Smooth muscle cell (in vitro differentiated cells): ENCODE data around the gene ACBD3. TPM values are rescaled to one million over a fixed set of nuclear protein-coding genes. Genes with fewer than 3 reads are reported as not detected.

Experiments
- DNase-seq: peaks from one replicate; lab custom pipeline; 2025; ENCODE audit not compliant: unreplicated experiment; lab: John Stamatoyannopoulos, UW
- H2AFZ ChIP-seq: fragments of 200-600 bp; sonication (generic); 2 replicates; pipeline ENCODE4 v1.6.0; 2016; ENCODE audit warnings: antibody characterized with exemption, low read depth, mild to moderate bottlenecking
- H3F3A ChIP-seq: fragments of 200-600 bp; sonication (generic); 2 replicates; pipeline ENCODE4 v1.6.0; 2017; ENCODE audit warnings: antibody characterized with exemption, low read depth
- H3K27ac ChIP-seq: fragments of 200-600 bp; sonication (generic); 2 replicates; pipeline ENCODE4 v1.5.1; 2016; ENCODE audit warnings: low read depth, mild to moderate bottlenecking
- H3K27me3 ChIP-seq: fragments of 200-600 bp; sonication (generic); 2 replicates; pipeline ENCODE4 v1.6.1; 2016; ENCODE audit warnings: low read depth, mild to moderate bottlenecking
- H3K36me3 ChIP-seq: fragments of 200-600 bp; sonication (generic); 2 replicates; pipeline ENCODE4 v1.5.1; 2016; ENCODE audit warnings: low read depth
- H3K4me1 ChIP-seq: fragments of 200-600 bp; sonication (generic); 2 replicates; pipeline ENCODE4 v1.5.1; 2016; ENCODE audit warnings: low read depth
- H3K4me2 ChIP-seq: fragments of 200-600 bp; sonication (generic); 2 replicates; pipeline ENCODE4 v1.6.0; 2016; ENCODE audit warnings: mild to moderate bottlenecking
- H3K4me3 ChIP-seq: fragments of 200-600 bp; sonication (generic); 2 replicates; pipeline ENCODE4 v1.5.1; 2016; ENCODE audit warnings: mild to moderate bottlenecking
- H3K79me2 ChIP-seq: fragments of 200-600 bp; sonication (generic); 2 replicates; pipeline ENCODE4 v1.6.0; 2016; ENCODE audit warnings: low read depth, mild to moderate bottlenecking
- H3K9ac ChIP-seq: fragments of 200-600 bp; sonication (generic); 2 replicates; pipeline ENCODE4 v1.6.0; 2016; ENCODE audit warnings: low read depth
- H3K9me3 ChIP-seq: fragments of 200-600 bp; sonication (generic); replicated peaks from 2 replicates; pipeline ENCODE4 v1.5.1; 2016; ENCODE audit warnings: low read depth
- H4K20me1 ChIP-seq: fragments of 200-600 bp; sonication (generic); 2 replicates; pipeline ENCODE4 v1.6.0; 2016; ENCODE audit warnings: low read depth
- CTCF ChIP-seq: fragments of 200-600 bp; sonication (generic); IDR thresholded peaks from 2 replicates; pipeline ENCODE4 v1.5.1; 2017; ENCODE audit warnings: borderline replicate concordance, mild to moderate bottlenecking, antibody characterized with exemption; ENCODE audit not compliant: insufficient read depth, poor library complexity, severe bottlenecking
- WGBS: methylation state at CpG from one replicate; pipeline ENCODE4 v1.1.7; 2016; ENCODE audit warnings: low lambda C conversion rate; 5-methylcytosine and 5-hydroxymethylcytosine counted together
- polyA plus RNA-seq: library from polyadenylated mRNA; unstranded; fragments of >200 nt; fragmentation: Nextera tagmentation; extraction: Ambion mirVana; gene quantifications from 2 replicates; pipeline ENCODE4 v1.2.1, GENCODE V29; 2016
- small RNA-seq: library from RNA; depleted of rRNA; stranded (forward); fragments of <200 nt; gene quantifications from one replicate; pipeline ENCODE3, GENCODE V24; 2014
- total RNA-seq: library from RNA; depleted of rRNA; stranded (reverse); fragments of >200 nt; gene quantifications from 2 replicates; pipeline ENCODE4 v1.2.3, GENCODE V29; 2014

The ACBD3 gene
- total and polyA plus RNA-seq, 2 experiments from 2014 or later, result 82.0 to 118 TPM

DNA sequence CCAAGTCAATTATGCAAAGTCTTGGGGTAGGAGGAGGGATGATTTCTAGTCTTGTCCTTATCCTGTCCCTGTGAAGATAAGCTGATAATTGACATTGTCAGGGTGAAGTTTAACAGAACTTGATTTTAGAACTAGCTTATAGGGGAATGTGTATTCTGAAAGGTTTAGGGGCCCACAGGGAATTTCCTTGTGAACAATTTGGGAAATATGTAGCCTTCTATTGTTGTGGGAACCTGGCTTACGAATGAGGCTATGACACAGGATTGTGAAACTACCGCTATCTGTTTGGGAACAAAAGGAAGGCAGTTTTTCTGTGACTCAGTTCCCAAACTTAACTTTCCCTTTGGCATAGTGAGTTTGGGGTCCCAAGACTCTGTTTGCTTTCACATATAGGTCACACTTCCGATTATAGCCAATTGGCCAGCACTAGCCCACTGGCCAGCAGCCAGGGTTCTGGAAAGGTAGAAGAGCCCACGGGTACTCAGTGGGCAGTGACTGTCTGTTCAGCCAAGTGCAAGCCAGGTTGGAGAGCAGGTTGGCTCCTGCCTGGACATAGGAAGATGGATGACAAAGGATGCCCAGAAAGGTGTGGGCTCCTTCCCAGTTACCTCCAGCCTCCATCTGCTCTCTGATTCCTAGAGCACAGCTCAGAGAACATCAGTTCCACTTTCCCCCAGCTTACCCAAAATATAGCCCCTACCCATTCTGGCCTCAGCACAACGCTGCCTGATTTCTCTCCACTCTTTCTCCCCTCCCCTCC is 88.5 kb downstream of the ACBD3 start:
- no peak for TF ChIP-seq CTCF
- Histone ChIP-seq H3K79me2 (no peaks in the 10 kb centered on the region), H3K27me3 (peaks cover 11% of the 10 kb centered on the region), H4K20me1 (no peaks in the 10 kb centered on the region), H3K4me2 (no peak overlapping the region), H3K9me3 (no peaks in the 10 kb centered on the region), H3K27ac (no peak overlapping the region), H2AFZ (no peak overlapping the region), H3F3A (no peaks in the 10 kb centered on the region), H3K4me1 (peaks cover 5% of the 10 kb centered on the region), H3K9ac (no peak overlapping the region), H3K36me3 (no peaks in the 10 kb centered on the region), H3K4me3 (no peak overlapping the region)
- no peak for DNase-seq
- 70% methylated on average over 5 of the region's 5 CpGs for WGBS

DNA sequence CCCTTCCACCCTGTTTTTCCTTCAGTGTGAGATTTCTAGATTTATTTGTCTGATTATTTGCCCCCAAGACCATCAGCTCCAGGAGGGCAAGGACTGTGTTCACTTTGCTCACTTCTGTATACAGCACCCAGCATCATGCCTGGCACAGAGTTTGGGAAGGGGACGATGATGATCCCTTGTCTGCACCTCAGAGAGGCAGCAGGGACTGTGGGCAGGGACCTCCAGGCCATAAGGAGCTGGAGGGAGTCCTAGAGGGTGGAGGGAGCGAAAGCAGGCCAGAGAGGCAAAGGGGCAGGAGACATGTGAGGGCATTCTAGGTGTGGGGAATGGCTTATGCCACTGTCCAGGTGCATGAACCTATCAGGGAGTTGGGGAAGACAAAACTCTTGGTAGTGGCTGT is 91.3 kb downstream of the ACBD3 start:
- Histone ChIP-seq H3K4me1 (peaks cover 1% of the 10 kb centered on the region), H3K4me2 (no peak overlapping the region), H3F3A (no peaks in the 10 kb centered on the region), H3K79me2 (no peaks in the 10 kb centered on the region), H3K9ac (no peak overlapping the region), H3K36me3 (no peaks in the 10 kb centered on the region), H2AFZ (no peak overlapping the region), H3K9me3 (no peaks in the 10 kb centered on the region), H3K4me3 (no peak overlapping the region), H3K27ac (no peak overlapping the region), H3K27me3 (peaks cover 10% of the 10 kb centered on the region), H4K20me1 (no peaks in the 10 kb centered on the region)
- no peak for DNase-seq
- TF ChIP-seq CTCF, result no peak
- WGBS, result 80% methylated on average over 2 of the region's 2 CpGs

Small RNA genes within 50 kb of the gene (small RNA-seq; reads per million reads assigned to genes)
- 0.13 reads per million for gene AL512343.1

Other genes with a start within 250 kb of the ACBD3 start
- gene LEFTY2, start 245.5 kb downstream of the ACBD3 start, total RNA-seq, result 0.09 and 0.36 TPM in 2 replicates
- 0.25 and 2.3 TPM in 2 replicates for gene LEFTY2, start 245.5 kb downstream of the ACBD3 start, polyA plus RNA-seq
- 30.5 and 33.3 TPM in 2 replicates for gene SDE2, start 187.4 kb downstream of the ACBD3 start, total RNA-seq
- gene SDE2, start 187.4 kb downstream of the ACBD3 start, polyA plus RNA-seq, result 15.1 and 20.2 TPM in 2 replicates
- 459 and 461 TPM in 2 replicates for gene H3-3A, start 124.0 kb downstream of the ACBD3 start, total RNA-seq
- gene H3-3A, start 124.0 kb downstream of the ACBD3 start, polyA plus RNA-seq, result 426 and 430 TPM in 2 replicates
- gene MIXL1, start 36.9 kb upstream of the ACBD3 start, total RNA-seq, result 0.04 TPM in 1 of 2 replicates, not detected in the other
- gene MIXL1, start 36.9 kb upstream of the ACBD3 start, polyA plus RNA-seq, result 0.27 and 0.34 TPM in 2 replicates
- 7.8 and 8.2 TPM in 2 replicates for gene LIN9, start 122.4 kb upstream of the ACBD3 start, total RNA-seq
- gene LIN9, start 122.4 kb upstream of the ACBD3 start, polyA plus RNA-seq, result 2.2 and 3.7 TPM in 2 replicates
- gene PARP1, start 221.4 kb upstream of the ACBD3 start, total RNA-seq, result 27.4 and 33.2 TPM in 2 replicates
- gene PARP1, start 221.4 kb upstream of the ACBD3 start, polyA plus RNA-seq, result 38.5 and 48.4 TPM in 2 replicates